Type B pancreatic cell (in vitro differentiated cells): ENCODE results near the gene F10. TPM values are rescaled to one million over a fixed set of nuclear protein-coding genes. Genes with fewer than 3 reads are reported as not detected.

Source experiments
- DNase-seq: peaks from one replicate; pipeline ENCODE4 v3.0.0; 2021; ENCODE audit warnings: mixed read lengths; ENCODE audit not compliant: unreplicated experiment; ENCODE audit errors: extremely low spot score
- H3K27ac Mint-ChIP-seq: 2 replicates; pipeline ENCODE4 v1.8.0; 2021; ENCODE audit warnings: mild to moderate bottlenecking, mixed read lengths
- H3K27me3 Mint-ChIP-seq: 2 replicates; pipeline ENCODE4 v1.8.0; 2021; ENCODE audit warnings: mixed read lengths
- H3K36me3 Mint-ChIP-seq: 2 replicates; pipeline ENCODE4 v1.8.0; 2021; ENCODE audit warnings: mixed read lengths
- H3K4me1 Mint-ChIP-seq: one replicate; pipeline ENCODE4 v1.8.0; 2021; ENCODE audit warnings: mixed read lengths; ENCODE audit not compliant: unreplicated experiment
- H3K4me3 Mint-ChIP-seq: 2 replicates; pipeline ENCODE4 v1.8.0; 2021; ENCODE audit warnings: mild to moderate bottlenecking, mixed read lengths
- H3K9me3 Mint-ChIP-seq: 2 replicates; pipeline ENCODE4 v1.8.0; 2021; ENCODE audit warnings: mixed read lengths
- CTCF ChIP-seq: fragments of 200-600 bp; sonication (generic); conservative IDR thresholded peaks from 2 replicates; pipeline ENCODE4 v1.5.0; 2021; ENCODE audit warnings: antibody characterized with exemption, mild to moderate bottlenecking
- total RNA-seq: library from RNA; stranded (reverse); gene quantifications from 2 replicates; pipeline ENCODE4 v1.2.1, GENCODE V29; 2021; ENCODE audit warnings: low replicate concordance

The F10 gene
- total RNA-seq, 1 donor from 2014 or later: 34.4 TPM

- Mint-ChIP-seq H3K4me1 (no peaks in the 10 kb centered on the region), H3K36me3 (peaks cover 4% of the 10 kb centered on the region), H3K27ac (no peak overlapping the region), H3K4me3 (no peak overlapping the region), H3K27me3 (peaks cover 26% of the 10 kb centered on the region), H3K9me3 (no peaks in the 10 kb centered on the region)
- no peak for TF ChIP-seq CTCF
- no peak for DNase-seq
These were observed 40.4 kb downstream of the F10 start for GRCh38 chr13:113162783-113163685.

GRCh38 chr13:113164492-113164891 is 41.9 kb downstream of the F10 start:
- Mint-ChIP-seq H3K27me3 (peaks cover 26% of the 10 kb centered on the region), H3K36me3 (peaks cover 10% of the 10 kb centered on the region), H3K27ac (no peak overlapping the region), H3K9me3 (no peaks in the 10 kb centered on the region), H3K4me1 (no peaks in the 10 kb centered on the region), H3K4me3 (no peak overlapping the region)
- TF ChIP-seq CTCF: no peak
- DNase-seq: no peak

GRCh38 chr13:113166266-113166665 is 43.7 kb downstream of the F10 start:
- no peaks in the 10 kb centered on the region for H3K9me3 Mint-ChIP-seq
- H3K4me3 Mint-ChIP-seq: no peak overlapping the region
- H3K4me1 Mint-ChIP-seq: peaks cover 3% of the 10 kb centered on the region
- H3K27me3 Mint-ChIP-seq: peaks cover 12% of the 10 kb centered on the region
- no peak overlapping the region for H3K27ac Mint-ChIP-seq
- DNase-seq: no peak
- peaks cover 17% of the 10 kb centered on the region for H3K36me3 Mint-ChIP-seq
- no peak for TF ChIP-seq CTCF

GRCh38 chr13:113166681-113167080 is 44.1 kb downstream of the F10 start:
- peaks cover 3% of the 10 kb centered on the region for H3K4me1 Mint-ChIP-seq
- no peak for TF ChIP-seq CTCF
- no peak for DNase-seq
- H3K27me3 Mint-ChIP-seq: peaks cover 10% of the 10 kb centered on the region
- peaks cover 17% of the 10 kb centered on the region for H3K36me3 Mint-ChIP-seq
- no peak overlapping the region for H3K4me3 Mint-ChIP-seq
- no peak overlapping the region for H3K27ac Mint-ChIP-seq
- H3K9me3 Mint-ChIP-seq: no peaks in the 10 kb centered on the region

- Mint-ChIP-seq H3K4me1 (peaks cover 3% of the 10 kb centered on the region), H3K27me3 (peaks cover 10% of the 10 kb centered on the region), H3K36me3 (peaks cover 17% of the 10 kb centered on the region), H3K4me3 (no peak overlapping the region), H3K27ac (no peak overlapping the region), H3K9me3 (no peaks in the 10 kb centered on the region)
- DNase-seq: no peak
- TF ChIP-seq CTCF: no peak
These were observed 44.6 kb downstream of the F10 start for GRCh38 chr13:113167155-113167554.
